H9 (cell line): ENCODE measurements around the gene UVRAG. TPM values are rescaled to one million over a fixed set of nuclear protein-coding genes. Genes with fewer than 3 reads are reported as not detected.

Source experiments
- DNase-seq: peaks from one replicate; pipeline ENCODE4 v3.0.0-alpha.2; 2017
- H2AFZ ChIP-seq: one replicate; pipeline ENCODE4 v1.6.1; 2013; ENCODE audit warnings: mild to moderate bottlenecking, low read length, control low read depth, moderate library complexity
- H2AK5ac ChIP-seq: 2 replicates; pipeline ENCODE4 v1.6.1; 2013; ENCODE audit warnings: low read length, control low read depth, mixed read lengths; ENCODE audit not compliant: insufficient read length
- H2BK120ac ChIP-seq: one replicate; pipeline ENCODE4 v1.6.1; 2013; ENCODE audit warnings: low read depth, mild to moderate bottlenecking, low read length, control low read depth, inconsistent platforms; ENCODE audit not compliant: poor library complexity, severe bottlenecking
- H2BK12ac ChIP-seq: 2 replicates; pipeline ENCODE4 v1.6.1; 2013; ENCODE audit warnings: low read length, control low read depth, mixed read lengths, low read depth; ENCODE audit not compliant: insufficient read length
- H2BK15ac ChIP-seq: 2 replicates; pipeline ENCODE4 v1.6.1; 2013; ENCODE audit warnings: low read depth, low read length, control low read depth
- H2BK20ac ChIP-seq: one replicate; pipeline ENCODE4 v1.6.1; 2013; ENCODE audit warnings: low read depth, mild to moderate bottlenecking, low read length, control low read depth, inconsistent platforms; ENCODE audit not compliant: poor library complexity, severe bottlenecking
- H2BK5ac ChIP-seq: 2 replicates; pipeline ENCODE4 v1.6.1; 2013; ENCODE audit warnings: low read length, control low read depth, mixed read lengths; ENCODE audit not compliant: insufficient read length
- H3K14ac ChIP-seq: 2 replicates; pipeline ENCODE4 v1.6.1; 2013; ENCODE audit warnings: low read length, control low read depth; ENCODE audit not compliant: insufficient read depth
- H3K18ac ChIP-seq: 2 replicates; pipeline ENCODE4 v1.6.1; 2013; ENCODE audit warnings: low read depth, mild to moderate bottlenecking, mixed read lengths, low read length, control low read depth; ENCODE audit not compliant: insufficient read length
- H3K23ac ChIP-seq: 2 replicates; pipeline ENCODE4 v1.6.1; 2013; ENCODE audit warnings: low read length, control low read depth, mixed read lengths, low read depth; ENCODE audit not compliant: insufficient read length
- H3K23me2 ChIP-seq: 2 replicates; pipeline ENCODE4 v1.6.1; 2013; ENCODE audit warnings: low read depth, mild to moderate bottlenecking, mixed read lengths, low read length, control low read depth; ENCODE audit not compliant: insufficient read length, poor library complexity, severe bottlenecking
- H3K27ac ChIP-seq: 2 replicates; pipeline ENCODE4 v1.5.1; 2013; ENCODE audit warnings: low read length, control low read depth, mixed read lengths, low read depth; ENCODE audit not compliant: insufficient read length
- H3K27me3 ChIP-seq: 2 replicates; pipeline ENCODE4 v1.6.1; 2013; ENCODE audit warnings: low read length, control low read depth, inconsistent platforms; ENCODE audit not compliant: insufficient read depth
- H3K4ac ChIP-seq: 2 replicates; pipeline ENCODE4 v1.6.1; 2013; ENCODE audit warnings: low read depth, mild to moderate bottlenecking, control low read depth, inconsistent platforms, low read length, moderate library complexity
- H3K4me1 ChIP-seq: 2 replicates; pipeline ENCODE4 v1.6.1; 2013; ENCODE audit warnings: low read length, control low read depth, inconsistent platforms; ENCODE audit not compliant: insufficient read depth
- H3K4me2 ChIP-seq: 2 replicates; pipeline ENCODE4 v1.6.1; 2013; ENCODE audit warnings: low read length, control low read depth, mixed read lengths; ENCODE audit not compliant: insufficient read length, insufficient read depth
- H3K56ac ChIP-seq: 2 replicates; pipeline ENCODE4 v1.6.1; 2013; ENCODE audit warnings: low read depth, mild to moderate bottlenecking, mixed read lengths, low read length, control low read depth; ENCODE audit not compliant: insufficient read length
- H3K79me1 ChIP-seq: 2 replicates; pipeline ENCODE4 v1.6.1; 2013; ENCODE audit warnings: low read depth, mild to moderate bottlenecking, moderate library complexity, low read length, control low read depth, inconsistent platforms; ENCODE audit not compliant: insufficient read depth, poor library complexity, severe bottlenecking
- H3K79me2 ChIP-seq: 2 replicates; pipeline ENCODE4 v1.6.1; 2013; ENCODE audit warnings: low read length, control low read depth, inconsistent platforms; ENCODE audit not compliant: insufficient read depth
- H3K9ac ChIP-seq: 2 replicates; pipeline ENCODE4 v1.6.1; 2013; ENCODE audit warnings: low read length, control low read depth, mixed read lengths; ENCODE audit not compliant: insufficient read length; ENCODE audit errors: extremely low read depth
- H3K9me3 ChIP-seq: one replicate; pipeline ENCODE4 v1.6.1; 2013; ENCODE audit warnings: low read depth, low read length, inconsistent platforms; ENCODE audit not compliant: control insufficient read depth
- H3T11ph ChIP-seq: one replicate; pipeline ENCODE4 v1.6.1; 2013; ENCODE audit warnings: mild to moderate bottlenecking, low read length, control low read depth, inconsistent platforms
- H4K20me1 ChIP-seq: one replicate; pipeline ENCODE4 v1.6.1; 2013; ENCODE audit not compliant: control insufficient read depth, insufficient read length, insufficient read depth
- H4K5ac ChIP-seq: 2 replicates; pipeline ENCODE4 v1.6.1; 2013; ENCODE audit warnings: low read depth, mild to moderate bottlenecking, mixed read lengths, low read length, control low read depth; ENCODE audit not compliant: insufficient read length
- H4K8ac ChIP-seq: replicated peaks from 2 replicates; pipeline ENCODE4 v1.6.1; 2013; ENCODE audit warnings: low read length, control low read depth, mixed read lengths, low read depth; ENCODE audit not compliant: insufficient read length
- H4K91ac ChIP-seq: 2 replicates; pipeline ENCODE4 v1.6.1; 2013; ENCODE audit warnings: low read depth, mild to moderate bottlenecking, moderate library complexity, mixed read lengths, low read length, control low read depth; ENCODE audit not compliant: insufficient read length
- H3K27ac Mint-ChIP-seq, 3 experiments: 2 replicates in 2 of 3; 3 replicates in 1 of 3; pipeline ENCODE4 v1.8.0; 2020 to 2021; ENCODE audit warnings: mixed read lengths in 3 of 3, mild to moderate bottlenecking in 1 of 3, moderate library complexity in 1 of 3
- H3K27me3 Mint-ChIP-seq: 2 replicates; pipeline ENCODE4 v1.8.0; 2021; ENCODE audit warnings: low read depth, mild to moderate bottlenecking, moderate library complexity, mixed read lengths
- H3K36me3 Mint-ChIP-seq, 3 experiments: 2 replicates in 2 of 3; 3 replicates in 1 of 3; pipeline ENCODE4 v1.8.0; 2020 to 2021; ENCODE audit warnings: low read depth in 3 of 3, mixed read lengths in 3 of 3; ENCODE audit not compliant: insufficient read depth in 1 of 3
- H3K4me1 Mint-ChIP-seq, 2 experiments: 2 replicates each; pipeline ENCODE4 v1.8.0; 2020; ENCODE audit warnings: mixed read lengths in 2 of 2
- H3K4me3 Mint-ChIP-seq, 2 experiments: 2 replicates in 1 of 2; 3 replicates in 1 of 2; pipeline ENCODE4 v1.8.0; 2020 to 2021; ENCODE audit warnings: mild to moderate bottlenecking in 2 of 2, mixed read lengths in 2 of 2, moderate library complexity in 1 of 2
- H3K9me3 Mint-ChIP-seq, 2 experiments: 2 replicates in 1 of 2; 3 replicates in 1 of 2; pipeline ENCODE4 v1.8.0; 2020; ENCODE audit warnings: mild to moderate bottlenecking in 2 of 2, mixed read lengths in 2 of 2, moderate library complexity in 1 of 2
- CTCF ChIP-seq: fragments of 200-600 bp; sonication (generic); conservative IDR thresholded peaks from 3 replicates; pipeline ENCODE4 v1.8.0; 2021; ENCODE audit warnings: antibody characterized with exemption, mild to moderate bottlenecking
- WGBS: extraction: QIAGEN DNeasy Blood & Tissue Kit; methylation state at CpG from one replicate; pipeline ENCODE4 v1.1.7; 2013; ENCODE audit warnings: missing lambda C conversion rate, low lambda C conversion rate, mixed read lengths; ENCODE audit not compliant: insufficient read length; ENCODE audit errors: extremely low coverage; 5-methylcytosine and 5-hydroxymethylcytosine counted together
- total RNA-seq: library from RNA; stranded (reverse); gene quantifications from 2 replicates; pipeline ENCODE4 v1.2.1, GENCODE V29; 2021

UVRAG gene
- total RNA-seq, 1 experiment from 2014 or later = 18.5 TPM

- H3K27me3 ChIP-seq = no peaks in the 10 kb centered on the region
- H3K4me1 ChIP-seq = no peaks in the 10 kb centered on the region
- H3K23me2 ChIP-seq = no peaks in the 10 kb centered on the region
- no peak overlapping the region for H3K4me2 ChIP-seq
- H3K14ac ChIP-seq = no peak overlapping the region
- no peak overlapping the region for H2BK20ac ChIP-seq
- Mint-ChIP-seq H3K4me1 (no peaks in the 10 kb centered on the region; a peak in 1 of 4 replicates), H3K27ac (no peak overlapping the region), H3K4me3 (no peak overlapping the region), H3K9me3 (no peaks in the 10 kb centered on the region), H3K36me3 (no peaks in the 10 kb centered on the region), H3K27me3 (no peaks in the 10 kb centered on the region)
- no peak overlapping the region for H3K23ac ChIP-seq
- H4K5ac ChIP-seq = no peak overlapping the region
- H4K8ac ChIP-seq = no peak overlapping the region
- no peak overlapping the region for H4K91ac ChIP-seq
- no peak overlapping the region for H2BK15ac ChIP-seq
- no peak for DNase-seq
- H3K9me3 ChIP-seq = no peaks in the 10 kb centered on the region
- no peak overlapping the region for H3K4ac ChIP-seq
- peaks cover 3% of the 10 kb centered on the region for H3K79me1 ChIP-seq
- no peaks in the 10 kb centered on the region for H4K20me1 ChIP-seq
- no peak overlapping the region for H3K27ac ChIP-seq
- no peak overlapping the region for H2BK120ac ChIP-seq
- H3T11ph ChIP-seq = no peak overlapping the region
- no peaks in the 10 kb centered on the region; the same call in 1 of the 2 replicates for H3K79me2 ChIP-seq
- H3K9ac ChIP-seq = no peak overlapping the region
- no peak overlapping the region for H2BK5ac ChIP-seq
- H2BK12ac ChIP-seq = no peak overlapping the region
- H3K18ac ChIP-seq = no peak overlapping the region
- H2AK5ac ChIP-seq = no peak overlapping the region
- no CpG with 5 or more reads among the region's 2 CpGs for WGBS
- no peak for TF ChIP-seq CTCF
- no peak overlapping the region for H2AFZ ChIP-seq
- H3K56ac ChIP-seq = no peak overlapping the region
These were observed 83.9 kb downstream of the UVRAG start for GRCh38 chr11:75898871-75899270.
